Hepatocyte (in vitro differentiated cells): Measurements from ENCODE around the gene FBN1.

Experiments used
- CTCF ChIP-seq: fragments of 200-600 bp; sonication (generic); IDR thresholded peaks from 2 replicates; pipeline ENCODE4 v1.5.1; 2016; ENCODE audit warnings: antibody characterized with exemption, mild to moderate bottlenecking; ENCODE audit not compliant: poor library complexity
- EZH2 ChIP-seq: fragments of 200-600 bp; sonication (generic); IDR thresholded peaks from 2 replicates; pipeline ENCODE4 v1.6.1; 2016; ENCODE audit warnings: antibody characterized with exemption, mild to moderate bottlenecking, borderline replicate concordance
- EZH2phosphoT487 ChIP-seq: fragments of 200-600 bp; sonication (generic); IDR thresholded peaks from one replicate; pipeline ENCODE4 v1.6.1; 2018; ENCODE audit warnings: antibody characterized with exemption, mild to moderate bottlenecking, low read depth, moderate library complexity; ENCODE audit not compliant: unreplicated experiment, severe bottlenecking

- TF ChIP-seq CTCF (no peak), EZH2phosphoT487 (no peak), EZH2 (no peak)
Observed at GRCh38 chr15:48370460-48370859, 275.0 kb downstream of the FBN1 start.
